ENCODE data around the gene FLT3. TPM values are rescaled to one million over a fixed set of nuclear protein-coding genes. Genes with fewer than 3 reads are reported as not detected.

Gene FLT3
- total and polyA plus RNA-seq, 2 donors (not counting 1 experiment from before 2014, with no cell fraction given), result 0.13 to 0.42 TPM

- H3K4me3 Mint-ChIP-seq, result peak overlapping the region; percentile 87
- CTCF ChIA-PET, result interaction anchor here (0.7 to 1.3 kb wide), 6 partner anchors 89 to 1284 kb away, joined by 4 to 7 read pairs (median 4); no protein-coding TSS in a partner anchor
- no peak for DNase-seq
Measured at GRCh38 chr13:28137596-28137995, 37.2 kb upstream of the FLT3 start.

GRCh38 chr13:28136916-28137315 is 36.5 kb upstream of the FLT3 start:
- TF ChIP-seq EZH2 (IDR thresholded peaks at IDR 0.05; ENCODE audit: borderline replicate concordance, insufficient read depth, low read depth, low read length, poor library complexity, severe bottlenecking) (no peak), CTCF (IDR thresholded peaks at IDR 0.05) (no peak)
- peak overlapping the region; percentile 92 to 95 for H3K27ac ChIP-seq (ENCODE audit: low read length in 2 of 2)
- ATAC-seq (ENCODE audit: low read depth) (no peak), DNase-seq (peak; percentile 37)
- peak overlapping the region; percentile 87 for H3K4me3 Mint-ChIP-seq
- peaks cover 15% of the 10 kb centered on the region for H4K20me1 ChIP-seq (ENCODE audit: control insufficient read depth, insufficient read depth, low read length, poor library complexity, severe bottlenecking)
- ChIA-PET POLR2A (interaction anchor here (0.6 kb wide), 1 partner anchor 57 kb away, joined by 5 read pairs; no protein-coding TSS in a partner anchor), CTCF (no interaction called here)
- H3K4me1 ChIP-seq (ENCODE audit: control insufficient read depth in 2 of 2, insufficient read depth in 2 of 2, low read length in 2 of 2), result peaks cover 24 to 31% of the 10 kb centered on the region in 2 donors
- 53% methylated on average over 2 of the region's 7 CpGs for WGBS (ENCODE audit: insufficient coverage)
- H3K9me3 Mint-ChIP-seq (ENCODE audit: insufficient read depth), result no peaks in the 10 kb centered on the region
- H3K27me3 Mint-ChIP-seq, result no peaks in the 10 kb centered on the region
- no peaks in the 10 kb centered on the region for H3K27me3 ChIP-seq (replicated peaks in 1 of 4; ENCODE audit: control extremely low read depth in 1 of 4, control insufficient read depth in 3 of 4, insufficient read depth in 4 of 4, low read length in 3 of 4)
- H3K9me3 ChIP-seq (ENCODE audit: control extremely low read depth in 1 of 3, control insufficient read depth in 2 of 3, insufficient read depth in 1 of 3, low read length in 2 of 3), result no peaks in the 10 kb centered on the region
- peak overlapping the region; percentile 71 for H2AFZ ChIP-seq (ENCODE audit: insufficient read depth, low read depth, low read length, poor library complexity, severe bottlenecking)
- peak overlapping the region; percentile 80 for H3K27ac Mint-ChIP-seq
- peak overlapping the region; percentile 80 for H3K4me2 ChIP-seq (replicated peaks; ENCODE audit: low read depth, low read length, poor library complexity, severe bottlenecking)
- intact Hi-C loops (cut with micrococcal nuclease), result loop anchor here (5.0 to 10.0 kb wide), 4 partner anchors 110 to 1952 kb away; no protein-coding TSS in a partner anchor
- peak overlapping the region; percentile 80 to 97 (median 87) for H3K4me3 ChIP-seq (ENCODE audit: control extremely low read depth in 1 of 5, extremely low read depth in 1 of 5, insufficient read depth in 1 of 5, low read depth in 2 of 5, low read length in 4 of 5)
- H3K4me1 Mint-ChIP-seq, result peaks cover 37% of the 10 kb centered on the region
- H3K79me2 ChIP-seq (ENCODE audit: control insufficient read depth, insufficient read depth, low read length), result peaks cover 38% of the 10 kb centered on the region
- H3K9ac ChIP-seq (ENCODE audit: low read length), result peak overlapping the region; percentile 81
- no peaks in the 10 kb centered on the region for H3K36me3 ChIP-seq (replicated peaks in 1 of 2; ENCODE audit: control extremely low read depth in 1 of 2, control insufficient read depth in 1 of 2, extremely low read depth in 1 of 2, insufficient read depth in 2 of 2, low read length in 1 of 2)

More at GRCh38 chr13:28137596-28137995, 37.2 kb upstream of the FLT3 start:
- H3K4me1 Mint-ChIP-seq, result peaks cover 44% of the 10 kb centered on the region
- no peaks in the 10 kb centered on the region for H3K9me3 Mint-ChIP-seq (ENCODE audit: insufficient read depth)
- peak overlapping the region; percentile 99 for H3K27ac Mint-ChIP-seq
- H3K4me3 ChIP-seq (ENCODE audit: control extremely low read depth in 1 of 5, extremely low read depth in 1 of 5, insufficient read depth in 1 of 5, low read depth in 2 of 5, low read length in 4 of 5), result peak overlapping the region; percentile 80 to 97 (median 87)
- H3K27me3 Mint-ChIP-seq, result no peaks in the 10 kb centered on the region
- H3K27ac ChIP-seq (ENCODE audit: low read length in 2 of 2), result peak overlapping the region; percentile 92 to 95
- H3K9ac ChIP-seq (ENCODE audit: low read length), result peak overlapping the region; percentile 81
- H2AFZ ChIP-seq (ENCODE audit: insufficient read depth, low read depth, low read length, poor library complexity, severe bottlenecking), result peak overlapping the region; percentile 71
- TF ChIP-seq EZH2 (IDR thresholded peaks at IDR 0.05; ENCODE audit: borderline replicate concordance, insufficient read depth, low read depth, low read length, poor library complexity, severe bottlenecking), result no peak
- POLR2A ChIA-PET, result interaction anchor here (0.6 to 1.3 kb wide), 5 partner anchors 16 to 522 kb away, joined by 3 to 5 read pairs (median 5); partner anchors contain the start of gene POMP
- peaks cover 45% of the 10 kb centered on the region for H3K79me2 ChIP-seq (ENCODE audit: control insufficient read depth, insufficient read depth, low read length)
- 0% methylated on average over 3 of the region's 11 CpGs for WGBS (ENCODE audit: insufficient coverage)
- no peaks in the 10 kb centered on the region for H3K27me3 ChIP-seq (replicated peaks in 1 of 4; ENCODE audit: control extremely low read depth in 1 of 4, control insufficient read depth in 3 of 4, insufficient read depth in 4 of 4, low read length in 3 of 4)
- H3K4me1 ChIP-seq (ENCODE audit: control insufficient read depth in 2 of 2, insufficient read depth in 2 of 2, low read length in 2 of 2), result peaks cover 31 to 37% of the 10 kb centered on the region in 2 donors
- no peaks in the 10 kb centered on the region for H3K36me3 ChIP-seq (replicated peaks in 1 of 2; ENCODE audit: control extremely low read depth in 1 of 2, control insufficient read depth in 1 of 2, extremely low read depth in 1 of 2, insufficient read depth in 2 of 2, low read length in 1 of 2)
- H3K4me2 ChIP-seq (replicated peaks; ENCODE audit: low read depth, low read length, poor library complexity, severe bottlenecking), result peak overlapping the region; percentile 80
- no peak for ATAC-seq (ENCODE audit: low read depth)
- intact Hi-C loops (cut with micrococcal nuclease), result loop anchor here (5.0 to 10.0 kb wide), 4 partner anchors 110 to 1953 kb away; no protein-coding TSS in a partner anchor
- H3K9me3 ChIP-seq (ENCODE audit: control extremely low read depth in 1 of 3, control insufficient read depth in 2 of 3, insufficient read depth in 1 of 3, low read length in 2 of 3), result no peaks in the 10 kb centered on the region
- H4K20me1 ChIP-seq (ENCODE audit: control insufficient read depth, insufficient read depth, low read length, poor library complexity, severe bottlenecking), result peaks cover 20% of the 10 kb centered on the region
